ENCODE data around the gene GDF7. TPM values are rescaled to one million over a fixed set of nuclear protein-coding genes. Genes with fewer than 3 reads are reported as not detected.
A peak's percentile ranks its signal among the peaks of the same experiment; 100 is the strongest.

Gene GDF7
- total and polyA plus RNA-seq, 4 donors: 0.89 to 7.2 (median 3.3) TPM

- TF ChIP-seq ZBTB33 (IDR thresholded peaks at IDR 0.05) (no peak), MAX (IDR thresholded peaks at IDR 0.05) (no peak), YY1 (IDR thresholded peaks at IDR 0.05) (no peak), SP1 (IDR thresholded peaks at IDR 0.05) (peak; percentile 41), ATF3 (IDR thresholded peaks at IDR 0.05) (no peak), FOXA1 (IDR thresholded peaks at IDR 0.05) (no peak), HNF4G (IDR thresholded peaks at IDR 0.05) (no peak), RXRA (IDR thresholded peaks at IDR 0.05) (peak; percentile 53 to 59)
Measured at GRCh38 chr2:20687260-20687832, 20.4 kb downstream of the GDF7 start (continued).

- Histone ChIP-seq H3K4me3 (ENCODE audit: low read depth in 1 of 3, low read length in 3 of 3) (peak overlapping the region; percentile 8 to 44 (median 10)), H3K27ac (ENCODE audit: low read depth in 1 of 2, low read length in 2 of 2) (peak overlapping the region; percentile 37 to 67), H3K4me1 (ENCODE audit: control insufficient read depth in 4 of 4, insufficient read depth in 4 of 4, low read length in 3 of 4) (peaks cover 2 to 38% (median 36%) of the 10 kb centered on the region in 4 donors), H3K36me3 (ENCODE audit: control insufficient read depth in 4 of 4, insufficient read depth in 3 of 4, low read depth in 1 of 4, low read length in 3 of 4) (peaks cover 0 to 3% (median 1%) of the 10 kb centered on the region in 4 donors), H3K9me3 (ENCODE audit: control insufficient read depth in 4 of 4, low read length in 3 of 4) (no peaks in the 10 kb centered on the region), H3K27me3 (ENCODE audit: control insufficient read depth in 4 of 4, insufficient read depth in 4 of 4, low read length in 3 of 4) (no peaks in the 10 kb centered on the region), H3K9ac (ENCODE audit: low read depth in 1 of 2, low read length in 2 of 2) (peak overlapping the region; percentile 0 to 52)
- 33% methylated on average over 11 of the region's 11 CpGs for WGBS
- peak; percentile 68 for TF ChIP-seq SP1 (IDR thresholded peaks at IDR 0.05)
- peak; percentile 87 for TF ChIP-seq ATF3 (IDR thresholded peaks at IDR 0.05)
- TF ChIP-seq EGR1 (IDR thresholded peaks at IDR 0.05; ENCODE audit: low read depth in 2 of 2): peak; percentile 21 to 82
- peak; percentile 56 for TF ChIP-seq MAX (IDR thresholded peaks at IDR 0.05)
- no peak for TF ChIP-seq CTCF (IDR thresholded peaks at IDR 0.05; ENCODE audit: low read depth, low read length, missing input control)
- TF ChIP-seq YY1 (IDR thresholded peaks at IDR 0.05): peak; percentile 92
- TF ChIP-seq TAF1 (conservative IDR thresholded peaks at IDR 0.05): peak; percentile 61
- TF ChIP-seq RXRA (IDR thresholded peaks at IDR 0.05): peak; percentile 65 to 85
- TF ChIP-seq NR2F2 (IDR thresholded peaks at IDR 0.05): no peak
- no peak for TF ChIP-seq HNF4G (IDR thresholded peaks at IDR 0.05)
- peak; percentile 41 to 48 for TF ChIP-seq RAD21 (IDR thresholded peaks at IDR 0.05)
- TF ChIP-seq REST (IDR thresholded peaks at IDR 0.05): peak; percentile 79
- TF ChIP-seq GABPA (IDR thresholded peaks at IDR 0.05 in 1 of 2, conservative IDR thresholded peaks at IDR 0.05 in 1 of 2): no peak
- TF ChIP-seq FOXA2 (IDR thresholded peaks at IDR 0.05): peak; percentile 92
- peak; percentile 75 to 86 for TF ChIP-seq HNF4A (conservative IDR thresholded peaks at IDR 0.05)
- TF ChIP-seq JUND (IDR thresholded peaks at IDR 0.05): peak; percentile 18 to 79
- TF ChIP-seq ZBTB33 (IDR thresholded peaks at IDR 0.05): peak; percentile 58
- peak; percentile 70 for TF ChIP-seq FOXA1 (IDR thresholded peaks at IDR 0.05)
- DNase-seq (ENCODE audit: low spot score): no peak
Measured at GRCh38 chr2:20689428-20690264, 22.7 kb downstream of the GDF7 start.
